ENCODE measurements around the gene VTI1A.

VTI1A gene

GRCh38 chr10:112429654-112430230 is 17.3 kb upstream of the VTI1A start:
- no peaks in the 10 kb centered on the region for H3K4me1 ChIP-seq (ENCODE audit: insufficient read depth, low read length, poor library complexity, severe bottlenecking)
- H3F3A ChIP-seq (ENCODE audit: low read depth), result no peaks in the 10 kb centered on the region
- no peak overlapping the region for H2AFZ ChIP-seq (ENCODE audit: low read length)
- no peak overlapping the region for H3K4me3 ChIP-seq (ENCODE audit: low read length, poor library complexity, severe bottlenecking)
- no peak overlapping the region for H3K4me2 ChIP-seq (ENCODE audit: low read depth, low read length, poor library complexity, severe bottlenecking)
- H4K20me1 ChIP-seq (ENCODE audit: insufficient read depth, low read length, poor library complexity, severe bottlenecking), result no peaks in the 10 kb centered on the region
- H3K27me3 ChIP-seq (ENCODE audit: insufficient read depth, low read length, poor library complexity, severe bottlenecking), result no peaks in the 10 kb centered on the region
- no peak for TF ChIP-seq CTCF (conservative IDR thresholded peaks at IDR 0.05; ENCODE audit: low read length)
- no peak for TF ChIP-seq EZH2phosphoT487 (IDR thresholded peaks at IDR 0.05; ENCODE audit: borderline replicate concordance)
- no peak overlapping the region for H3K9ac ChIP-seq (ENCODE audit: low read depth, low read length, poor library complexity, severe bottlenecking)
- H3K9me2 ChIP-seq (replicated peaks; ENCODE audit: low read depth, low read length), result no peaks in the 10 kb centered on the region
- no peaks in the 10 kb centered on the region for H3K9me3 ChIP-seq (ENCODE audit: insufficient read depth, low read depth, low read length)
- no peaks in the 10 kb centered on the region for H3K79me2 ChIP-seq (ENCODE audit: insufficient read depth, low read length)
- H3K36me3 ChIP-seq (ENCODE audit: insufficient read depth, low read length), result peaks cover 52% of the 10 kb centered on the region

GRCh38 chr10:112433136-112433535 is 13.9 kb upstream of the VTI1A start:
- TF ChIP-seq EZH2phosphoT487 (IDR thresholded peaks at IDR 0.05; ENCODE audit: borderline replicate concordance) (no peak), CTCF (conservative IDR thresholded peaks at IDR 0.05; ENCODE audit: low read length) (no peak)
- Histone ChIP-seq H3K4me1 (ENCODE audit: insufficient read depth, low read length, poor library complexity, severe bottlenecking) (no peaks in the 10 kb centered on the region), H3K9ac (ENCODE audit: low read depth, low read length, poor library complexity, severe bottlenecking) (no peak overlapping the region), H3K36me3 (ENCODE audit: insufficient read depth, low read length) (peaks cover 34% of the 10 kb centered on the region; the same call in 1 of the 2 replicates), H3K27me3 (ENCODE audit: insufficient read depth, low read length, poor library complexity, severe bottlenecking) (no peaks in the 10 kb centered on the region), H4K20me1 (ENCODE audit: insufficient read depth, low read length, poor library complexity, severe bottlenecking) (no peaks in the 10 kb centered on the region), H3K9me2 (replicated peaks; ENCODE audit: low read depth, low read length) (no peaks in the 10 kb centered on the region), H3K4me2 (ENCODE audit: low read depth, low read length, poor library complexity, severe bottlenecking) (no peak overlapping the region), H3K4me3 (ENCODE audit: low read length, poor library complexity, severe bottlenecking) (no peak overlapping the region), H3F3A (ENCODE audit: low read depth) (no peaks in the 10 kb centered on the region), H2AFZ (ENCODE audit: low read length) (no peak overlapping the region), H3K9me3 (ENCODE audit: insufficient read depth, low read depth, low read length) (no peaks in the 10 kb centered on the region), H3K79me2 (ENCODE audit: insufficient read depth, low read length) (no peaks in the 10 kb centered on the region)

GRCh38 chr10:112434988-112435619 is 11.9 kb upstream of the VTI1A start:
- Histone ChIP-seq H3K27me3 (ENCODE audit: insufficient read depth, low read length, poor library complexity, severe bottlenecking) (no peaks in the 10 kb centered on the region), H4K20me1 (ENCODE audit: insufficient read depth, low read length, poor library complexity, severe bottlenecking) (no peaks in the 10 kb centered on the region), H2AFZ (ENCODE audit: low read length) (no peak overlapping the region), H3F3A (ENCODE audit: low read depth) (no peaks in the 10 kb centered on the region), H3K36me3 (ENCODE audit: insufficient read depth, low read length) (peaks cover 35% of the 10 kb centered on the region; the same call in 1 of the 2 replicates), H3K4me2 (ENCODE audit: low read depth, low read length, poor library complexity, severe bottlenecking) (no peak overlapping the region), H3K9ac (ENCODE audit: low read depth, low read length, poor library complexity, severe bottlenecking) (no peak overlapping the region), H3K9me2 (replicated peaks; ENCODE audit: low read depth, low read length) (no peaks in the 10 kb centered on the region), H3K9me3 (ENCODE audit: insufficient read depth, low read depth, low read length) (no peaks in the 10 kb centered on the region), H3K4me1 (ENCODE audit: insufficient read depth, low read length, poor library complexity, severe bottlenecking) (no peaks in the 10 kb centered on the region), H3K79me2 (ENCODE audit: insufficient read depth, low read length) (no peaks in the 10 kb centered on the region), H3K4me3 (ENCODE audit: low read length, poor library complexity, severe bottlenecking) (no peak overlapping the region)
- no peak for TF ChIP-seq EZH2phosphoT487 (IDR thresholded peaks at IDR 0.05; ENCODE audit: borderline replicate concordance)
- peak; percentile 70 for TF ChIP-seq CTCF (conservative IDR thresholded peaks at IDR 0.05; ENCODE audit: low read length)

All from Loucy (cell line).